ENCODE results near the gene PARVA. TPM values are rescaled to one million over a fixed set of nuclear protein-coding genes. Genes with fewer than 3 reads are reported as not detected.
A peak's percentile ranks its signal among the peaks of the same experiment; 100 is the strongest.

Gene PARVA
- total RNA-seq, 1 experiment from 2014 or later = 18.1 TPM

DNA sequence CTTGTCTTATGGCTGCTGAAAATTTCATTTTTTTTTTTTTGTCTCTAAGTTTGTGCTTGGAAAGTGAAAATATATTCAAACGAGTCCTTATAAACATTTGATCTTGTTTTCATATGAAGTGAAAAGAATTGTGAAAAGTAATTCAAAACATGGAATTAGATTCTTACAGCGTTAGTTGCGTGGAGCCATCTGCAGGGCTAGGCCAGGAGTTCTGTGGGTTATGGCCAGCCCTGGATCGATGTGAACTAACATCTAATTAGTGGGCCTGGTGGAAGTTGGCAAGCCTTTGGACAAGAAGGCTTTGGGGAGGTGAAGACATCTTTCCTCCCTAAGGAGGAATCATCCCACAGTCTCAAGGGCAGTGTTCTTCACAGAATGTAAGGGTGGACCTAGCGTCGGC, 37.2 kb downstream of the PARVA start:
- H3K27me3 Mint-ChIP-seq (ENCODE audit: low read depth) = no peaks in the 10 kb centered on the region
- H3K4me2 ChIP-seq (ENCODE audit: insufficient read depth, insufficient read length, low read length) = no peak overlapping the region
- TF ChIP-seq, protein P1, sequence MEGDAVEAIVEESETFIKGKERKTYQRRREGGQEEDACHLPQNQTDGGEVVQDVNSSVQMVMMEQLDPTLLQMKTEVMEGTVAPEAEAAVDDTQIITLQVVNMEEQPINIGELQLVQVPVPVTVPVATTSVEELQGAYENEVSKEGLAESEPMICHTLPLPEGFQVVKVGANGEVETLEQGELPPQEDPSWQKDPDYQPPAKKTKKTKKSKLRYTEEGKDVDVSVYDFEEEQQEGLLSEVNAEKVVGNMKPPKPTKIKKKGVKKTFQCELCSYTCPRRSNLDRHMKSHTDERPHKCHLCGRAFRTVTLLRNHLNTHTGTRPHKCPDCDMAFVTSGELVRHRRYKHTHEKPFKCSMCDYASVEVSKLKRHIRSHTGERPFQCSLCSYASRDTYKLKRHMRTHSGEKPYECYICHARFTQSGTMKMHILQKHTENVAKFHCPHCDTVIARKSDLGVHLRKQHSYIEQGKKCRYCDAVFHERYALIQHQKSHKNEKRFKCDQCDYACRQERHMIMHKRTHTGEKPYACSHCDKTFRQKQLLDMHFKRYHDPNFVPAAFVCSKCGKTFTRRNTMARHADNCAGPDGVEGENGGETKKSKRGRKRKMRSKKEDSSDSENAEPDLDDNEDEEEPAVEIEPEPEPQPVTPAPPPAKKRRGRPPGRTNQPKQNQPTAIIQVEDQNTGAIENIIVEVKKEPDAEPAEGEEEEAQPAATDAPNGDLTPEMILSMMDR (conservative IDR thresholded peaks at IDR 0.05) = no peak
- no peak overlapping the region for H3K23ac ChIP-seq (ENCODE audit: insufficient read length, low read depth, low read length)
- no peak overlapping the region for H3T11ph ChIP-seq (ENCODE audit: low read length)
- H2BK15ac ChIP-seq (ENCODE audit: low read depth, low read length) = no peak overlapping the region
- H3K9me3 Mint-ChIP-seq = no peaks in the 10 kb centered on the region
- H2BK12ac ChIP-seq (ENCODE audit: insufficient read length, low read depth, low read length) = peak overlapping the region; percentile 55
- H2BK120ac ChIP-seq (ENCODE audit: low read depth, low read length, poor library complexity, severe bottlenecking) = no peak overlapping the region
- no CpG with 5 or more reads among the region's 6 CpGs for WGBS (ENCODE audit: extremely low coverage, insufficient read length, low lambda C conversion rate)
- H3K23me2 ChIP-seq (ENCODE audit: insufficient read length, low read depth, low read length, poor library complexity, severe bottlenecking) = no peaks in the 10 kb centered on the region
- no peaks in the 10 kb centered on the region for H4K20me1 ChIP-seq (ENCODE audit: control insufficient read depth, insufficient read depth, insufficient read length)
- no peaks in the 10 kb centered on the region for H3K79me1 ChIP-seq (ENCODE audit: insufficient read depth, low read depth, low read length, poor library complexity, severe bottlenecking)
- no peaks in the 10 kb centered on the region for H3K36me3 Mint-ChIP-seq (ENCODE audit: insufficient read depth in 1 of 3, low read depth in 3 of 3)
- H3K4ac ChIP-seq (ENCODE audit: low read depth, low read length) = no peak overlapping the region
- H3K4me1 Mint-ChIP-seq = peaks cover 27 to 49% of the 10 kb centered on the region in 2 experiments
- H3K27me3 ChIP-seq (ENCODE audit: insufficient read depth, low read length) = no peaks in the 10 kb centered on the region
- no peak overlapping the region for H2BK5ac ChIP-seq (ENCODE audit: insufficient read length, low read length)
- no peak for DNase-seq
- no peak overlapping the region for H2BK20ac ChIP-seq (ENCODE audit: low read depth, low read length, poor library complexity, severe bottlenecking)
- H3K27ac Mint-ChIP-seq = no peak overlapping the region; a peak in 1 of 7 replicates
- no peak overlapping the region for H3K27ac ChIP-seq (ENCODE audit: insufficient read length, low read depth, low read length)
- H3K56ac ChIP-seq (ENCODE audit: insufficient read length, low read depth, low read length) = no peak overlapping the region
- no peak overlapping the region for H3K4me3 Mint-ChIP-seq
- H3K18ac ChIP-seq (ENCODE audit: insufficient read length, low read depth, low read length) = no peak overlapping the region
- no peak overlapping the region for H3K14ac ChIP-seq (ENCODE audit: insufficient read depth, low read length)
- no peak overlapping the region for H3K9ac ChIP-seq (ENCODE audit: extremely low read depth, insufficient read length, low read length)
- peaks cover 5% of the 10 kb centered on the region; the same call in 1 of the 2 replicates for H3K4me1 ChIP-seq (ENCODE audit: insufficient read depth, low read length)
- no peak overlapping the region for H2AK5ac ChIP-seq (ENCODE audit: insufficient read length, low read length)
- H4K91ac ChIP-seq (ENCODE audit: insufficient read length, low read depth, low read length) = no peak overlapping the region
- H4K8ac ChIP-seq (replicated peaks; ENCODE audit: insufficient read length, low read depth, low read length) = no peak overlapping the region
- no peak overlapping the region for H2AFZ ChIP-seq (ENCODE audit: low read length)
- no peaks in the 10 kb centered on the region for H3K9me3 ChIP-seq (ENCODE audit: control insufficient read depth, low read depth, low read length)
- H3K79me2 ChIP-seq (ENCODE audit: insufficient read depth, low read length) = no peaks in the 10 kb centered on the region
- no peak overlapping the region for H4K5ac ChIP-seq (ENCODE audit: insufficient read length, low read depth, low read length)
